ENCODE data around the gene NECAB3.

NECAB3 gene

GRCh38 chr20:33684533-33685327 lies 10.5 kb upstream of the NECAB3 start:
- TF ChIP-seq CTCF (conservative IDR thresholded peaks at IDR 0.05; ENCODE audit: low read depth, low read length) = no peak
- H3K4me3 ChIP-seq (ENCODE audit: low read depth, low read length) = no peak overlapping the region
- no peak for DNase-seq (ENCODE audit: low read depth)

- TF ChIP-seq CTCF (conservative IDR thresholded peaks at IDR 0.05; ENCODE audit: low read depth, low read length) = no peak
- H3K4me3 ChIP-seq (ENCODE audit: low read depth, low read length) = no peak overlapping the region
- no peak for DNase-seq (ENCODE audit: low read depth)
Observed at GRCh38 chr20:33681728-33682353, 7.6 kb upstream of the NECAB3 start.

DNA sequence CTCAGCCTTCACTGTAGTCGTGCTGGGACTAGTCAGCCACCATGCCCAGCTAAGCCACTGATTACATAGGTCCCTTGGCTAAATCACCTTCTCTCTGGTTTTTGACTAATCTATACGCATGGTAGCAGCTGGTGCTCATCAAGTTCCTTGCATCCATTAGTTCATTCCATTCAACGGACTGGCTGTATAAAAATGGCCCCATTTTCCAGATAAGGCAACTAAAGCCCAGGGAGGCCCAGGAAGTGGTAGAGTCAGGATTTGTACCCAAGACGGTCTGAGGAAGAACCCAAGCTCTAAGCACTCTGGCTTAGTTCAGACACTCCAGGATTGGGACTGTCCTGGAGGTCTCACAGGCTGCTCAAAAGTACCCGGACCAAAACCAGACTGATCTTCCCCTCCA lies 7.1 kb upstream of the NECAB3 start:
- H3K4me3 ChIP-seq (ENCODE audit: low read depth, low read length) = no peak overlapping the region
- DNase-seq (ENCODE audit: low read depth) = no peak
- no peak for TF ChIP-seq CTCF (conservative IDR thresholded peaks at IDR 0.05; ENCODE audit: low read depth, low read length)

DNA sequence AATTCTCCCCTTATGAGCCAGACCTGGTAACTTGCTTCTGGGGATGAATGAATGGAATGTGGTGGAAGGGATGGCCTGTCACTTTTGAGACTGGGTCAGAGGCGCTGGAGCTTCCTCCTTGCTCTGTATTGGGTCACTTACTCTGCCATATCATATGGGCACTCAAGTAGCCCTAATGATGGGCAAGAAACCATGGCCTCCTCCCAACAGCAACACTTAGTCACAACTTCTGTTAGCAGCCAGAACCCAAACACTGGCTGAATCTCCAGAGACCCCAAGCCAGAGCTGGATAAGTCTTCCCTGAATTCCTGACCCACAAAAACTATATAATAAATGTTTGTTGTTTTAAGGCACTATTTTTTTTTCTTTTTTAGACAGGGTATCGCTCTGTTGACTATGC lies 6.5 kb upstream of the NECAB3 start:
- H3K4me3 ChIP-seq (ENCODE audit: low read depth, low read length) = no peak overlapping the region
- no peak for DNase-seq (ENCODE audit: low read depth)
- no peak for TF ChIP-seq CTCF (conservative IDR thresholded peaks at IDR 0.05; ENCODE audit: low read depth, low read length)

DNA sequence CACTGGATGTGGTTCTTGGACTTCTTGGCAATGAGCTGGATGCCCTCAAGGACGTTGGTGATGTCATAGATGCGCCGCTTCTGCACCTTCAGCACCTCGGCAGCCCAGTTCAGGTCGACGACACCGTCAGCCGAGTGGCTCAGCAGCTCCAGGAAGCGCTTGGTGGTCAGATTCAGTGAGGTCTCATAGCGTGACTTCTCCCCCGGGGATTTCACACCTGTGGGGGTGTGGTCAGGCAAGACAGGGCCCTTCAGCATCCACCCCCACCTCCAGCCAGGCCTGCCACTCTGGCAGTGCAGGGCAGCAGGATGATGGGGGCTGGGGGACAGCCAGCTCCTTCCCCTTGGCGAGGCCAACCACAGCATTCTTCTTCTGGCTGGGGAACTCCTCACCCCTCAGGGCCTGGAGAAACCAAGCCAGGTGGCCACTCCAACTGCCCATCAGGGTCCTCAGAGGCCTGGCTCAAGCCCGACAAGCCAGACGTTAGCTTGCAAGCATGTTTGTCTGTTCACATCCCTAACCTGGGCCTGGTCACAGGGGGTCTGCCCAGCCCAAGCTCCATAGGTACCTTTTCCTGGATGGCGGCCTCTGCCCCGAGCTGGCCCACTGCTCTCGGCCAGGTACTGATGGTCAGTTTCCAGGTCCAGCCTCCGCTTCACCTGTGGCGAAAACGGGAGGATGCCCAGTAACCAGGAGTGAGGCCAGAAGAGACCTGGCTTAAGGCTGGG lies 5.7 kb upstream of the NECAB3 start:
- no peak for DNase-seq (ENCODE audit: low read depth)
- no peak overlapping the region for H3K4me3 ChIP-seq (ENCODE audit: low read depth, low read length)
- TF ChIP-seq CTCF (conservative IDR thresholded peaks at IDR 0.05; ENCODE audit: low read depth, low read length) = no peak

DNA sequence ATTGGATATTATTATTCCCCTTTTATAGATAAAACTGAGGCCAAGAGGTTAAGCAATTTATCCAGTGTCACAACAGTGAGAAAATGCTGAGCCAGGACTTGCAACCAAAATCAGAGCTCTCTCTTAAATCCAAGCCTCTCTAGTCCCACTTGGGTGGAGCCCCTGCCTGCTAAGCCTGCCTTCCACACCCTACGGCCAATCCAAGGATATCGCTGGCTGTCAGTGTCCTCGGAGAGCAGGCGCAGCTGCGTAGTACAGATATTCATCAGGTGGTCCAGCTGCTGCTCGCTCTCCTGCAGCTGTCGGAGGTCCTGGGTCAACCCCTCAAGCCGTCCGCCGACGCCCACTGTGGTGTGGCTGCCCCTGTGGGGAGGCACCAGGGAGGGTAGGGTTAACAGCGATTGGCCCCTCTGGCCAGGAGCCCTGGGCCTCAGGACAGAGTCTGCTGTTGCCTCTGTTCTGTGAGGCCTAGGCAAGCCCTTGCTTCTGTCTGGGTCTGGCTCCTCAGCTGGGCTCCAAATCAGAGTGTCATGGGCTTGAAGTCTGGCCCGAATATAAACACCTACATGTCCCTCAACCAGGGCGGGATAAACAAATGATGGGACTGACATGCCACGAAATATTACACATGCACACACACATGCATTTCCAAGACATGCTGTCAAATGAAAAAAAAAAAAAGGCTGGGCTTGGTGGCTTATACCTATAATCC lies 3.9 kb upstream of the NECAB3 start:
- TF ChIP-seq CTCF (conservative IDR thresholded peaks at IDR 0.05; ENCODE audit: low read depth, low read length) = no peak
- no peak for DNase-seq (ENCODE audit: low read depth)
- H3K4me3 ChIP-seq (ENCODE audit: low read depth, low read length) = no peak overlapping the region
